NCI-H446 treated with DMSO at 0.1 percent for 48 hours (cell line): ENCODE measurements around the gene DENND2A.
"Not testable (repeated sequence)": the region's sequence is repeated elsewhere in the genome, so short reads cannot be mapped to it uniquely, and the experiment has no call there.

Source experiments
- DNase-seq: peaks from one replicate; lab custom pipeline; 2025; lab: John Stamatoyannopoulos, UW

DENND2A gene

GRCh38 chr7:140646931-140647647 lies 6.5 kb upstream of the DENND2A start:
- peak; percentile 43 for DNase-seq

- DNase-seq = no peak
Measured at GRCh38 chr7:140645166-140645900, 4.7 kb upstream of the DENND2A start.

- DNase-seq = not testable (repeated sequence)
Measured at GRCh38 chr7:140644761-140645160, 4.1 kb upstream of the DENND2A start.

- no peak for DNase-seq
Measured at GRCh38 chr7:140643416-140643815, 2.8 kb upstream of the DENND2A start.

- DNase-seq = no peak
Measured at GRCh38 chr7:140641524-140642195, 1.0 kb upstream of the DENND2A start.

GRCh38 chr7:140640060-140640637 lies 464 bp downstream of the DENND2A start:
- no peak for DNase-seq

- DNase-seq = no peak
Measured at GRCh38 chr7:140639366-140640053, 1.1 kb downstream of the DENND2A start.

GRCh38 chr7:140638173-140638791 lies 2.3 kb downstream of the DENND2A start:
- DNase-seq = no peak

GRCh38 chr7:140637400-140637799 lies 3.2 kb downstream of the DENND2A start:
- no peak for DNase-seq

- DNase-seq = no peak
Measured at GRCh38 chr7:140635816-140636215, 4.8 kb downstream of the DENND2A start.

GRCh38 chr7:140635345-140635744 lies 5.3 kb downstream of the DENND2A start:
- DNase-seq = no peak

- DNase-seq = no peak
Measured at GRCh38 chr7:140631602-140632001, 9.0 kb downstream of the DENND2A start.

GRCh38 chr7:140631021-140631420 lies 9.6 kb downstream of the DENND2A start:
- DNase-seq = no peak

GRCh38 chr7:140625908-140626868 lies 14.4 kb downstream of the DENND2A start:
- DNase-seq = peak; percentile 55

GRCh38 chr7:140625192-140625558 lies 15.4 kb downstream of the DENND2A start:
- DNase-seq = not testable (repeated sequence)

- DNase-seq = no peak
Measured at GRCh38 chr7:140624392-140625191, 16.0 kb downstream of the DENND2A start.

GRCh38 chr7:140623980-140624379 lies 16.6 kb downstream of the DENND2A start:
- no peak for DNase-seq

GRCh38 chr7:140621401-140622021 lies 19.1 kb downstream of the DENND2A start:
- no peak for DNase-seq

- not testable (repeated sequence) for DNase-seq
Measured at GRCh38 chr7:140619915-140620510, 20.6 kb downstream of the DENND2A start.
